SK-N-SH treated with all-trans-retinoic acid at 6 μM for 48 hours (cell line): ENCODE data around the gene TRPM2.

ENCODE experiments used
- BACH2 ChIP-seq: fragments of 250-450 bp; sonication (Bioruptor Pico); IDR thresholded peaks from 2 replicates; pipeline ENCODE4 v1.9.0; 2021; ENCODE audit warnings: mild to moderate bottlenecking, borderline replicate concordance
- CSDC2 ChIP-seq: fragments of 250-450 bp; sonication (Bioruptor Pico); IDR thresholded peaks from 2 replicates; pipeline ENCODE4 v1.5.0; 2020; ENCODE audit warnings: mild to moderate bottlenecking, moderate library complexity
- ESRRG ChIP-seq: fragments of 250-450 bp; sonication (Bioruptor Pico); IDR thresholded peaks from 2 replicates; pipeline ENCODE4 v1.6.1; 2021; ENCODE audit warnings: mild to moderate bottlenecking
- GLIS3 ChIP-seq: fragments of 250-450 bp; sonication (Bioruptor Pico); IDR thresholded peaks from 2 replicates; pipeline ENCODE4 v1.5.0; 2020; ENCODE audit warnings: mild to moderate bottlenecking, moderate library complexity
- ISL1 ChIP-seq: fragments of 250-450 bp; sonication (Bioruptor Pico); IDR thresholded peaks from 2 replicates; pipeline ENCODE4 v2.1.2; 2022; ENCODE audit warnings: mild to moderate bottlenecking, moderate library complexity
- SNAI2 ChIP-seq: fragments of 250-450 bp; sonication (Bioruptor Pico); IDR thresholded peaks from 2 replicates; pipeline ENCODE4 v1.5.0; 2020; ENCODE audit warnings: mild to moderate bottlenecking, moderate library complexity
- TCF4 ChIP-seq: fragments of 250-450 bp; sonication (Bioruptor Pico); IDR thresholded peaks from 2 replicates; pipeline ENCODE4 v1.8.0; 2021; ENCODE audit warnings: mild to moderate bottlenecking, moderate library complexity, borderline replicate concordance
- TSHZ2 ChIP-seq: fragments of 250-450 bp; sonication (Bioruptor Pico); IDR thresholded peaks from 2 replicates; pipeline ENCODE4 v1.5.0; 2020; ENCODE audit warnings: mild to moderate bottlenecking, moderate library complexity
- ZNF8 ChIP-seq: fragments of 450-650 bp; formaldehyde crosslinking; IDR thresholded peaks from 2 replicates; pipeline ENCODE4 v1.5.0; 2020; ENCODE audit warnings: mild to moderate bottlenecking, moderate library complexity
- TF ChIP-seq, protein P1 (sequence below): fragments of 250-450 bp; sonication (Bioruptor Pico); IDR thresholded peaks from 2 replicates; pipeline ENCODE4 v1.5.1; 2020; ENCODE audit warnings: low read depth, mild to moderate bottlenecking, moderate library complexity
- TF ChIP-seq, protein P2 (sequence below): fragments of 250-450 bp; sonication (Bioruptor Pico); IDR thresholded peaks from 2 replicates; pipeline ENCODE4 v1.8.0; 2020; ENCODE audit warnings: mild to moderate bottlenecking, moderate library complexity, borderline replicate concordance

DNA sequence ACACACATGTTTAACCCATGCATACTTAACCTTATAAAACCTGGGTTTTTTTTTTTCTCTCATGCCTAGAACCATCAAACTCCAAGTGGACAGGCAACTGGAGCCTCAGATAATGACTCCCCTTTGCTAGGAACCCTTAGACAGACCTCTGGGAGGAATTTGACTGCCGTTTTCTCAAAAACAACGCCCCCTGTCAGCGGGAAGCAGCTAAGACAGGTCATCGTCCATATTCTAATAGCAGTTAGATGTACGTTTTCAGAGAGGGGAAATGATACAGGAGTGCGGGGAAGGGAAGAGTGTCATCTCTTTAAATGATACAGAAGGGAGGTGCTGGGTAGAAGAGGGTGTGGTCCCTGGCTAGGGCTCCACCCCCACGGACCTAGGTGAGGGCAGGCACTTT, 136.5 kb downstream of the TRPM2 start:
- TF ChIP-seq, protein P1, sequence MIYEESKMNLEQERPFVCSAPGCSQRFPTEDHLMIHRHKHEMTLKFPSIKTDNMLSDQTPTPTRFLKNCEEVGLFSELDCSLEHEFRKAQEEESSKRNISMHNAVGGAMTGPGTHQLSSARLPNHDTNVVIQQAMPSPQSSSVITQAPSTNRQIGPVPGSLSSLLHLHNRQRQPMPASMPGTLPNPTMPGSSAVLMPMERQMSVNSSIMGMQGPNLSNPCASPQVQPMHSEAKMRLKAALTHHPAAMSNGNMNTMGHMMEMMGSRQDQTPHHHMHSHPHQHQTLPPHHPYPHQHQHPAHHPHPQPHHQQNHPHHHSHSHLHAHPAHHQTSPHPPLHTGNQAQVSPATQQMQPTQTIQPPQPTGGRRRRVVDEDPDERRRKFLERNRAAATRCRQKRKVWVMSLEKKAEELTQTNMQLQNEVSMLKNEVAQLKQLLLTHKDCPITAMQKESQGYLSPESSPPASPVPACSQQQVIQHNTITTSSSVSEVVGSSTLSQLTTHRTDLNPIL (CRISPR knock-in tag): no peak
- no peak for TF ChIP-seq ESRRG (CRISPR knock-in tag)
- TF ChIP-seq TCF4 (CRISPR knock-in tag): no peak
- no peak for TF ChIP-seq ISL1 (CRISPR knock-in tag)
- TF ChIP-seq ZNF8 (CRISPR knock-in tag): no peak
- TF ChIP-seq, protein P2, sequence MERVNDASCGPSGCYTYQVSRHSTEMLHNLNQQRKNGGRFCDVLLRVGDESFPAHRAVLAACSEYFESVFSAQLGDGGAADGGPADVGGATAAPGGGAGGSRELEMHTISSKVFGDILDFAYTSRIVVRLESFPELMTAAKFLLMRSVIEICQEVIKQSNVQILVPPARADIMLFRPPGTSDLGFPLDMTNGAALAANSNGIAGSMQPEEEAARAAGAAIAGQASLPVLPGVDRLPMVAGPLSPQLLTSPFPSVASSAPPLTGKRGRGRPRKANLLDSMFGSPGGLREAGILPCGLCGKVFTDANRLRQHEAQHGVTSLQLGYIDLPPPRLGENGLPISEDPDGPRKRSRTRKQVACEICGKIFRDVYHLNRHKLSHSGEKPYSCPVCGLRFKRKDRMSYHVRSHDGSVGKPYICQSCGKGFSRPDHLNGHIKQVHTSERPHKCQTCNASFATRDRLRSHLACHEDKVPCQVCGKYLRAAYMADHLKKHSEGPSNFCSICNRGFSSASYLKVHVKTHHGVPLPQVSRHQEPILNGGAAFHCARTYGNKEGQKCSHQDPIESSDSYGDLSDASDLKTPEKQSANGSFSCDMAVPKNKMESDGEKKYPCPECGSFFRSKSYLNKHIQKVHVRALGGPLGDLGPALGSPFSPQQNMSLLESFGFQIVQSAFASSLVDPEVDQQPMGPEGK (CRISPR knock-in tag): no peak
- TF ChIP-seq GLIS3 (CRISPR knock-in tag): no peak
- no peak for TF ChIP-seq BACH2 (CRISPR knock-in tag)
- no peak for TF ChIP-seq TSHZ2 (CRISPR knock-in tag)
- no peak for TF ChIP-seq SNAI2
- TF ChIP-seq CSDC2: no peak
